DOHH2 (cell line): ENCODE results near the gene RPP25.

ENCODE experiments used
- CTCF ChIP-seq: fragments of 200-600 bp; sonication (generic); IDR thresholded peaks from one replicate; pipeline ENCODE4 v1.5.1; 2014; ENCODE audit warnings: antibody characterized with exemption, mild to moderate bottlenecking, low read depth, low read length; ENCODE audit not compliant: poor library complexity, severe bottlenecking
- EZH2phosphoT487 ChIP-seq: fragments of 200-600 bp; sonication (generic); IDR thresholded peaks from 2 replicates; pipeline ENCODE4 v1.6.1; 2017; ENCODE audit warnings: borderline replicate concordance, mild to moderate bottlenecking, antibody characterized with exemption, low read length, moderate library complexity, mixed read lengths

GRCh38 chr15:74978077-74978476 lies 21.5 kb upstream of the RPP25 start:
- TF ChIP-seq CTCF (no peak), EZH2phosphoT487 (no peak)
